Subcutaneous adipose tissue (tissue), 4 donors: Measurements from ENCODE around the gene KATNB1. TPM values are rescaled to one million over a fixed set of nuclear protein-coding genes. Genes with fewer than 3 reads are reported as not detected.

Experiments
- CTCF ChIP-seq: fragments of 450-650 bp; IDR thresholded peaks from one replicate; pipeline ENCODE4 v1.5.1; 2016; ENCODE audit warnings: low read depth, mild to moderate bottlenecking, control low read depth, antibody characterized with exemption, moderate library complexity
- total RNA-seq, 4 donors: library from RNA; depleted of rRNA; stranded (reverse); fragments of >200 nt; gene quantifications; one replicate each; pipeline ENCODE4 v1.1.0, GENCODE V29; 2016

KATNB1 gene
- total RNA-seq, 4 donors from 2014 or later: 8.6 to 14.3 (median 10.7) TPM

GRCh38 chr16:57747996-57748395 lies 12.4 kb downstream of the KATNB1 start:
- TF ChIP-seq CTCF: no peak

GRCh38 chr16:57748596-57748995 lies 13.0 kb downstream of the KATNB1 start:
- no peak for TF ChIP-seq CTCF

GRCh38 chr16:57749101-57749692 lies 13.6 kb downstream of the KATNB1 start:
- no peak for TF ChIP-seq CTCF

GRCh38 chr16:57749856-57750452 lies 14.4 kb downstream of the KATNB1 start:
- TF ChIP-seq CTCF: no peak

- no peak for TF ChIP-seq CTCF
Measured at GRCh38 chr16:57750796-57751538, 15.4 kb downstream of the KATNB1 start.

- TF ChIP-seq CTCF: no peak
Measured at GRCh38 chr16:57751539-57752202, 16.1 kb downstream of the KATNB1 start.

GRCh38 chr16:57752203-57752580 lies 16.6 kb downstream of the KATNB1 start:
- TF ChIP-seq CTCF: no peak
